MCF 10A (cell line): Measurements from ENCODE around the gene PER2. TPM values are rescaled to one million over a fixed set of nuclear protein-coding genes. Genes with fewer than 3 reads are reported as not detected.

Experiments used
- BruUV-seq: library from RNA; stranded (reverse); fragments of 400-500 nt; replicated peaks from 2 replicates; lab custom pipeline; 2021; lab: Mats Ljungman, UMichigan
- CTCF ChIA-PET: fragments of 300-600 bp; sonication (Branson Sonifier 250); formaldehyde crosslinking; extraction: SDS; loops from one replicate; lab custom pipeline; 2021; ENCODE audit warnings: antibody characterized with exemption, inconsistent platforms; lab: Yijun Ruan, JAX
- POLR2A ChIA-PET: fragments of 300-600, 350-650 bp; sonication (Branson Sonifier 250); formaldehyde crosslinking; extraction: SDS; loops from one replicate; lab custom pipeline; 2020; ENCODE audit warnings: antibody characterized with exemption, inconsistent platforms; lab: Yijun Ruan, JAX
- DNase-seq: peaks from one replicate; pipeline ENCODE4 v3.0.0-alpha.2; 2018; ENCODE audit not compliant: unreplicated experiment
- H3K27ac Mint-ChIP-seq: one replicate; pipeline ENCODE4 v1.8.0; 2022; ENCODE audit warnings: mild to moderate bottlenecking, low read depth, mixed read lengths; ENCODE audit not compliant: unreplicated experiment
- H3K27me3 Mint-ChIP-seq: one replicate; pipeline ENCODE4 v1.8.0; 2022; ENCODE audit warnings: mixed read lengths; ENCODE audit not compliant: insufficient read depth, unreplicated experiment
- H3K36me3 Mint-ChIP-seq: one replicate; pipeline ENCODE4 v1.8.0; 2022; ENCODE audit warnings: mild to moderate bottlenecking, moderate library complexity, mixed read lengths; ENCODE audit not compliant: insufficient read depth, unreplicated experiment
- H3K4me1 Mint-ChIP-seq: one replicate; pipeline ENCODE4 v1.8.0; 2022; ENCODE audit warnings: mixed read lengths; ENCODE audit not compliant: insufficient read depth, unreplicated experiment
- H3K4me3 Mint-ChIP-seq: one replicate; pipeline ENCODE4 v1.8.0; 2022; ENCODE audit warnings: mild to moderate bottlenecking, moderate library complexity, mixed read lengths; ENCODE audit not compliant: unreplicated experiment
- H3K9me3 Mint-ChIP-seq: one replicate; pipeline ENCODE4 v1.8.0; 2022; ENCODE audit warnings: mixed read lengths; ENCODE audit not compliant: unreplicated experiment
- CTCF ChIP-seq: fragments of 200-600 bp; IDR thresholded peaks from one replicate; pipeline ENCODE4 v1.8.0; 2022; ENCODE audit warnings: antibody characterized with exemption, mild to moderate bottlenecking; ENCODE audit not compliant: unreplicated experiment
- intact Hi-C: fragments of 100-400 bp; cut with micrococcal nuclease; formaldehyde crosslinking; loops from 2 replicates; pipeline ENCODE4 v1.14.1; 2022
- total RNA-seq: library from RNA; stranded (reverse); gene quantifications from 2 replicates; pipeline ENCODE4 v1.2.3, GENCODE V29; 2022

The PER2 gene
- total RNA-seq, 1 experiment from 2014 or later, result 8.9 TPM

- no TSS peak for BruUV-seq
Observed at GRCh38 chr2:238305092-238305862, 16.9 kb upstream of the PER2 start.

GRCh38 chr2:238304116-238304515 lies 15.7 kb upstream of the PER2 start:
- no peaks in the 10 kb centered on the region for H3K9me3 Mint-ChIP-seq
- no peak for DNase-seq

More at GRCh38 chr2:238305092-238305862, 16.9 kb upstream of the PER2 start:
- peak overlapping the region; percentile 5 for H3K27ac Mint-ChIP-seq
- ChIA-PET POLR2A (interaction anchor here (0.5 to 7.7 kb wide), 5 partner anchors 14 to 38 kb away, joined by 3 to 47 read pairs (median 6); no protein-coding TSS in a partner anchor), CTCF (interaction anchor here (0.6 to 3.4 kb wide), 14 partner anchors 8 to 1775 kb away, joined by 3 to 18 read pairs (median 4); partner anchors contain the start of gene PER2)
- intact Hi-C loops, result loop anchor here (1.0 kb wide), 1 partner anchor 49 kb away; no protein-coding TSS in a partner anchor
- no peaks in the 10 kb centered on the region for H3K4me1 Mint-ChIP-seq
- no peaks in the 10 kb centered on the region for H3K36me3 Mint-ChIP-seq
- H3K27me3 Mint-ChIP-seq, result no peaks in the 10 kb centered on the region
- TF ChIP-seq CTCF, result peak; percentile 42
- H3K9me3 Mint-ChIP-seq, result no peaks in the 10 kb centered on the region
- DNase-seq, result peak; percentile 48
- no peak overlapping the region for H3K4me3 Mint-ChIP-seq

DNA sequence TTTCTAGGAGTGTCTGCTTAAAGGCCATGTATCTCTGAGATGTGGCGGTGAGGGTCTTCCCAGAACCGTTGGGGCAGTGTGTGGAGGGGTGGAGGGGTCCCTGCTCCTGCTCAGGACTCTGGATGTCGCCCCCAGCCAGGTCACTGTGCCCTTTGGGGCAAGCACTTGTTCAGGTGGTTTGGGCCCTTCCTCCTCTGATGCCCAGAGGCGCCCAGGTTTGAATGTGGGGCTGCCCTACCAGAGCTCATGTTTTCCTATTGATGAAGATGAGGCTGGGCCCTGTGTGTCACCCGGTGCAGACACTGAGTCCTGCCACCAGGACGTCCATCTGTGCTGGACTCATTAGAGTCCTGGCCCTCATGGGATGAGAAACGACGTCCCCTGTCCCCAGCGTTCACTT lies 14.3 kb upstream of the PER2 start:
- ChIA-PET CTCF (interaction anchor here (0.6 to 3.2 kb wide), 4 partner anchors 17 to 296 kb away, joined by 3 to 12 read pairs (median 4); no protein-coding TSS in a partner anchor), POLR2A (interaction anchor here (0.9 to 7.7 kb wide), 3 partner anchors 12 to 16 kb away, joined by 4 to 47 read pairs (median 5); partner anchors contain the start of gene PER2)
- H3K9me3 Mint-ChIP-seq, result no peaks in the 10 kb centered on the region
- H3K27me3 Mint-ChIP-seq, result no peaks in the 10 kb centered on the region
- no peak overlapping the region for H3K27ac Mint-ChIP-seq
- H3K36me3 Mint-ChIP-seq, result no peaks in the 10 kb centered on the region
- H3K4me1 Mint-ChIP-seq, result no peaks in the 10 kb centered on the region
- no TSS peak for BruUV-seq
- TF ChIP-seq CTCF, result no peak
- intact Hi-C loops, result no loop called here
- H3K4me3 Mint-ChIP-seq, result no peak overlapping the region
- DNase-seq, result no peak

More at GRCh38 chr2:238304116-238304515, 15.7 kb upstream of the PER2 start:
- no peak for TF ChIP-seq CTCF
- BruUV-seq, result no TSS peak
- POLR2A ChIA-PET, result interaction anchor here (1.4 to 7.7 kb wide), 3 partner anchors 13 to 18 kb away, joined by 6 to 47 read pairs (median 6); no protein-coding TSS in a partner anchor
- intact Hi-C loops, result no loop called here
- no peak overlapping the region for H3K27ac Mint-ChIP-seq
- H3K36me3 Mint-ChIP-seq, result no peaks in the 10 kb centered on the region
- H3K4me1 Mint-ChIP-seq, result no peaks in the 10 kb centered on the region
- no peaks in the 10 kb centered on the region for H3K27me3 Mint-ChIP-seq
- CTCF ChIA-PET, result interaction anchor here (1.4 to 3.4 kb wide), 4 partner anchors 13 to 48 kb away, joined by 5 to 18 read pairs (median 10); no protein-coding TSS in a partner anchor
- H3K4me3 Mint-ChIP-seq, result no peak overlapping the region

DNA sequence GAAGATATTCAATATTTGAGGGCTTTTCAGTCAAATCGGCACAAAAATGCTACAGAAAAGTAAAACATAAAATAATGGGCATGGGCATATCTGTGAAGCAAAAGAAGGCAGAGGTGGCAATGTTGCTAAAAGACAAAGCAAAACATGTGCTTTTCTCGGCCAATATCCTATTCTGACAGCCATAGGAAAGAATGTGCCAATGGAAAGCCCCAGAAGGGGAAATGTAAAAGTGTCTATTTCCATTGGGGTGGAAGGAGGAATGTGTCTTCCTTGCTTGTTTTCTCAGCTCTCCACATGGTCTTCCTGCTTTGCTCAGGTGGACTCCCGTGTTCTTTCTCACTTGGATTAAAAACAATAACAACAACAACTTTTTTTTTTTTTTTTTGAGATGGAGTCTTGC lies 13.7 kb upstream of the PER2 start:
- no peak for TF ChIP-seq CTCF
- BruUV-seq, result no TSS peak
- no peak for DNase-seq
- Mint-ChIP-seq H3K36me3 (no peaks in the 10 kb centered on the region), H3K27me3 (no peaks in the 10 kb centered on the region), H3K27ac (no peak overlapping the region), H3K9me3 (no peaks in the 10 kb centered on the region), H3K4me1 (no peaks in the 10 kb centered on the region), H3K4me3 (no peak overlapping the region)
- intact Hi-C loops, result no loop called here
- ChIA-PET POLR2A (interaction anchor here (0.7 to 7.7 kb wide), 4 partner anchors 11 to 19 kb away, joined by 3 to 47 read pairs (median 4); partner anchors contain the start of gene PER2), CTCF (interaction anchor here (0.6 to 1.3 kb wide), 6 partner anchors 11 to 1206 kb away, joined by 3 to 4 read pairs (median 3); no protein-coding TSS in a partner anchor)
